Measurements from ENCODE around the gene ZNF892.
"Not testable (repeated sequence)": the region's sequence is repeated elsewhere in the genome, so short reads cannot be mapped to it uniquely, and the experiment has no call there.

The ZNF892 gene

DNA sequence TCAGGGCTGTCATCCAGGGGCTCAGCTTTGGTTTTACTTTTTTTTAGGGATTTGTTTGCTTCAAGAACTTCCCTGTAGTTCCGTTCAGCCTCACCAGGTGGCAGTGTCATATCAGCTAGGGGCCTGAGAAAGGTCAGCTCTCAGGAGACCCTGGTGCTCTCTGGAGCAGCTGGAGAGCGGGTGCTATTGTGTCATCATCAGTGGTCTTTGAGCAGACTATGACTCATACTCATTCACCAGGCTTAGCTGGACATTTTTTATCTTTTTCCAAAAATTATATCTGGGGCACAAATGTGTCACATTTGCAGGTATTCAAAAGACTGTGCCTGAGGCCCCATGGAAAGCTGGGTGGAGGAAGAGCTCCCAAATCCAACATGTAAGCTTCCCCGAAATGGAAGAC, 24.4 kb downstream of the ZNF892 start:
- peak; percentile 66 for DNase-seq

DNA sequence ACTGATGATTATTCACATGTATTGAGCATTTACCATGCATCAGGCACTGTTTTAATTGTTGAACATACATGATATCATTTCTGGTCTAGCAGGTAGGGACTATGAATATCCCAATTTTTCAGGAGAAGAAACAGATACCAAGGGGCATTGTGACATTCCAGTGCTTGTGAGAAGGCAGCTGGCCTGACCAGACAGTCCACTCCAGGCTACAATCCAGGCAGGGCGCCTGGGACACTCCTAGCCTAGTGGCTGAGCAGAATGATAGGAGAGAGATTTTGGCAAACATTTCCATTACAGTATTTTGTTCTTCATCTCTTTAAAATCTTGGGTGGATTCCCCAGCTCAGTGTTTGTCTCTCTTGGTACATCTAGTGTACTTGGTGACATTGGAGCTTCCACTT, 24.9 kb downstream of the ZNF892 start:
- DNase-seq: no peak

DNA sequence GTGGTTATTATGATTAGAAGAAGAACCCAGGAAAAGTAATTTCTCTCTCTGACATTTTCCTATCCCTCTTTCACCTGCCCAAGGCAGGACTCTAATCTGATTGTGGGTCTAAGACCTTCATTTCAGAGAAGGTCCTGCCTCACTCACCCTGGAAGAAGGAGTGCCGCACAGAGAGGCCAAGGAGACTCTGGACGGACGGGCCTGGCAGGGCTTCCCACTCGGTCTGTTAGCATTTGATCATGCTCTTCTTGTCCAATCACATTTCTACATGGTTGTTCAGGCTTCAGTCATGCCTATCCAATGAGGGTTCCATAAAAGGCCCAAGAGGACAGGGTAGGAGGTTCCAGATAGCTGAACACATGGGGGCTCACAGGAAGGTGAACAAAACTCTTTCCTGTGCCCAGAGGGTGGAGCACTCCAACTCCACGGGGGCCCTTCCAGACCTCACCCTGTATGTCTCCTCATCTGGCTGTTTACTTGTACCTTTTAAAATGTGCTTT, 27.0 kb downstream of the ZNF892 start:
- no peak for DNase-seq

DNA sequence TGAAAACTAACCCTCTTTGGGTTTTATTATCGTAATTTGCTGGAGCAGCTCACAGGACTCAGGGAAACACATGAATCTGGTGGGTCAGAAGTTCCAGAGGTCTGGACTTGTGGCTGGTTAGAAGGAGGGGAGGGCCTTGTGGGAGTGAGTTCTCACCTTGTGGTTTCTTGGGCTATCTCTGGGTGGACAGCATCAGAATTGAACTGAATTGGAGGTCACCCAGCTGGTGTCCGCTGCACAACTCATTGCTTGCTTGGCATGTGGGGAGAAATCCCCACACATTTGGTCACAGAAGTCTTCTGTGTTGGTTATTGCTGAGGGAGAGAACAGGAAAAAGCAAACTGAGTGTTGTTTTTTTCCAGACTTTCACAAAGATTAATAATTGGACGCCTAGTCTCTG, 27.5 kb downstream of the ZNF892 start:
- DNase-seq: no peak

DNA sequence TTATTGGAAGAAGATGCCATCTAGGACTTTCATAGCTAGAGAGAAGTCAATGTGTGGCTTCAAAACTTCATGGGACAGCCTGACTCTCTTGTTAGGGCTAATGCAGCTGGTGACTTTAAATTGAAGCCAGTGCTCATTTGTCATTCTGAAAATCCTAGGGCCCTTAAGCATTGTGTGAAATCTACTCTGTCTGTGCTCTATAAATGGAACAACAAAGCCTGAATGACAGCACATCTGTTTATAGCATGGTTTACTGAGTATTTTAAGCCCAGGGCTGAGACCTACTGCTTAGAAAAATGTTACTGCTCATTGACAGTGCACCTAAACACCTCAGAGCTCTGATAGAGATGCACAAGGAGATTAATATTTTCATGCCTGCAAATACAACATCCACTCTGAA, 30.8 kb downstream of the ZNF892 start:
- no peak for DNase-seq

DNA sequence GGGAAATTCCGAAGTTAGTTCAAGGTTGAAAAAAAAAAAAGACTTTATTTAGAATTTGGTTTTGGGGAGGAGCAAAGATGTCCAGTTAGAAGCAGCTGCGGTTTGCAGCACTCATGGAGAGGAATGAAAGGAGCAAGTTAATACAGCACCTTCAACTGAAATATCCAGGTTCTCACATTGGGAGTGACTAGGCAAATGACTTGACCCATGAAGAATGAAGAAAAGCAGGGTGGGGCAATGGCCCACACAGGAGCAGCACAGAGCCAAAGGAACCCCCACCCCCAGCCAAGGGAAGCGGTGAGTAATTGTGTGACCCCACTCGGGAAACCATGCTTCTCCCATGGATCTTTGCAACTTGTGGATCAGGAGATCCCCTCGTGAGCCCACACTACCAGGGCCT, 32.8 kb downstream of the ZNF892 start:
- no peak for DNase-seq

DNA sequence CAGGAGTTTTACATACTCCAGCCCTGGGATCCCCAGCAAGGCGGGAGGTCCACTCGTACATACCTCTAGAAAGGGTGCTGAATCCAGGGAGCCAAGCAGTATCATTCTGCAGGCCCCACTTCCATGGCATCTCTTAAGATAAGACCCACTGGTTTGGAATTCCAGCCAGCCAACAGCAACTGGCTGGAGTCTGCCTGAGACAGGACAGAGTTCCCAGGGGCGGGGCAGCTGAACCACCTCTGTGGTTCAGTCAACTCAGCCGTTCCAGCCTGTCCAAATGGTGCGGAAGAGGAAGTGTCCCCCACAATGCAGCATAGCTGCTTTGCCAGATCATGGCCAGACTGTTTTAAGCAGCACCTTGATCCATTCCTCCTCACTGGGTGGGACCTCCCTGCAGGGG, 33.2 kb downstream of the ZNF892 start:
- DNase-seq: no peak

DNA sequence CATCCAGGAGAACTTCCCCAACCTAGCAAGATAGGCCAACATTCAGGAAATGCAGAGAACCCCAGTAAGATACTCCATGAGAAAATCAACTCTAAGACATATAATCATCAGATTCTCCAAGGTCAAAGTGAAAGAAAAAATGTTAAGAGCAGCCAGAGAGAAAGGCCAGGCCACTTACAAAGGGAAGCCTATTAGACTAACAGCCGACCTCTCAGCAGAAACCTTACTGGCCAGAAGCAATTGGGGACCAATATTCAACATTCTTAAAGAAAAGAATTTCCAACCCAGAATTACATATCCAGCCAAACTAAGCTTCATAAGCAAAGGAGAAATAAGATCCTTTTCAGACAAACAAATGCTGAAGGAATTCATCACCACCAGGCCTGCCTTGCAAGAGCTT, 34.8 kb downstream of the ZNF892 start:
- DNase-seq: not testable (repeated sequence)
